Fibroblast of mammary gland (primary cell): Measurements from ENCODE around the gene METTL25B.

ENCODE experiments used
- DNase-seq: peaks from one replicate; pipeline ENCODE4 v3.0.0-alpha.2; 2010; ENCODE audit warnings: low read depth
- H3K4me3 ChIP-seq: 2 replicates; pipeline ENCODE4 v1.5.1; 2011; ENCODE audit warnings: low read depth, mild to moderate bottlenecking, low read length, moderate library complexity; ENCODE audit not compliant: control insufficient read depth
- CTCF ChIP-seq: conservative IDR thresholded peaks from 2 replicates; pipeline ENCODE4 v1.5.1; 2011; ENCODE audit warnings: low read depth, low read length, inconsistent platforms; ENCODE audit not compliant: control insufficient read depth, insufficient read depth

METTL25B gene

GRCh38 chr1:156744344-156744743 is 16.1 kb downstream of the METTL25B start:
- no peak for TF ChIP-seq CTCF
- DNase-seq = no peak
- H3K4me3 ChIP-seq = no peak overlapping the region

GRCh38 chr1:156744786-156745419 is 16.6 kb downstream of the METTL25B start:
- DNase-seq = no peak
- no peak for TF ChIP-seq CTCF
- H3K4me3 ChIP-seq = no peak overlapping the region

GRCh38 chr1:156745881-156746280 is 17.6 kb downstream of the METTL25B start:
- no peak overlapping the region for H3K4me3 ChIP-seq
- no peak for TF ChIP-seq CTCF
- DNase-seq = no peak

GRCh38 chr1:156746406-156746727 is 18.1 kb downstream of the METTL25B start:
- TF ChIP-seq CTCF = no peak
- H3K4me3 ChIP-seq = peak overlapping the region; percentile 47
- DNase-seq = no peak

GRCh38 chr1:156746728-156747631 is 18.7 kb downstream of the METTL25B start:
- H3K4me3 ChIP-seq = peak overlapping the region; percentile 92
- no peak for TF ChIP-seq CTCF
- DNase-seq = peak; percentile 92

- peak; percentile 43 for DNase-seq
- TF ChIP-seq CTCF = no peak
- peak overlapping the region; percentile 92 for H3K4me3 ChIP-seq
Measured at GRCh38 chr1:156747742-156748669, 19.7 kb downstream of the METTL25B start.
